Mesothelial cell of epicardium (in vitro differentiated cells): ENCODE results near the gene PHTF2. TPM values are rescaled to one million over a fixed set of nuclear protein-coding genes. Genes with fewer than 3 reads are reported as not detected.

Experiments
- DNase-seq, 2 experiments: peaks; one replicate each; pipeline ENCODE4 v3.0.0; 2021; ENCODE audit warnings: low spot score in 2 of 2; ENCODE audit not compliant: unreplicated experiment in 2 of 2
- H3K27ac Mint-ChIP-seq: 2 replicates; pipeline ENCODE4 v1.8.0; 2021; ENCODE audit warnings: mixed read lengths
- H3K27me3 Mint-ChIP-seq: 2 replicates; pipeline ENCODE4 v1.8.0; 2021; ENCODE audit warnings: low read depth, mixed read lengths
- H3K36me3 Mint-ChIP-seq: 2 replicates; pipeline ENCODE4 v1.8.0; 2021; ENCODE audit warnings: mixed read lengths
- H3K4me1 Mint-ChIP-seq: 2 replicates; pipeline ENCODE4 v1.8.0; 2021; ENCODE audit warnings: mixed read lengths
- H3K4me3 Mint-ChIP-seq: 2 replicates; pipeline ENCODE4 v1.8.0; 2021; ENCODE audit warnings: mild to moderate bottlenecking, moderate library complexity, mixed read lengths
- H3K9me3 Mint-ChIP-seq: 2 replicates; pipeline ENCODE4 v1.8.0; 2021; ENCODE audit warnings: mixed read lengths
- total RNA-seq: library from RNA; stranded (reverse); gene quantifications from 3 replicates; pipeline ENCODE4 v1.2.1, GENCODE V29; 2021
- TF ChIP-seq, protein P1 (sequence below): fragments of 200-600 bp; sonication (generic); IDR thresholded peaks from one replicate; pipeline ENCODE4 v1.5.0; 2021; ENCODE audit warnings: antibody characterized with exemption; ENCODE audit not compliant: unreplicated experiment

Gene PHTF2
- total RNA-seq, 1 donor from 2014 or later = 38.2 TPM

DNA sequence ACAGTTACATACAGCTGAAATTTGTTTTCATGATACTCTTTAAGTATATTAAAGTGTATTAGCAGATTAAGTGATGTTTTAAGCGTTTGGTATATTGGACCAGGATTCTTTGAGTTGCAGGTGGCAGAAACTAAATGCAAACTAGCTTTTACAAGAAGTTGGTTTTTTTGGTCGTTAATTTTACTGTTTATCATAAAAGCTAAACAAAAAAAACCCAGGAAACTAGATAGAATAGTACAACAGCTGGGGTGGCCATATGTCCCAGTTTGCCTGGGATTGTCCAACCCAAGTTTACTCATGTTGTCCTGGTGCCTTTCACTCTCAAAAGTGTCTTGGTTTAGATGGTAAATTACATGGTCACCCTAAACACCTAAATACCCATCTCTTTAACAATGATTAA, 108.7 kb downstream of the PHTF2 start:
- Mint-ChIP-seq H3K4me3 (no peak overlapping the region), H3K27me3 (no peaks in the 10 kb centered on the region), H3K27ac (no peak overlapping the region), H3K36me3 (peaks cover 8% of the 10 kb centered on the region), H3K4me1 (no peaks in the 10 kb centered on the region), H3K9me3 (no peaks in the 10 kb centered on the region)
- no peak for DNase-seq
- TF ChIP-seq, protein P1, sequence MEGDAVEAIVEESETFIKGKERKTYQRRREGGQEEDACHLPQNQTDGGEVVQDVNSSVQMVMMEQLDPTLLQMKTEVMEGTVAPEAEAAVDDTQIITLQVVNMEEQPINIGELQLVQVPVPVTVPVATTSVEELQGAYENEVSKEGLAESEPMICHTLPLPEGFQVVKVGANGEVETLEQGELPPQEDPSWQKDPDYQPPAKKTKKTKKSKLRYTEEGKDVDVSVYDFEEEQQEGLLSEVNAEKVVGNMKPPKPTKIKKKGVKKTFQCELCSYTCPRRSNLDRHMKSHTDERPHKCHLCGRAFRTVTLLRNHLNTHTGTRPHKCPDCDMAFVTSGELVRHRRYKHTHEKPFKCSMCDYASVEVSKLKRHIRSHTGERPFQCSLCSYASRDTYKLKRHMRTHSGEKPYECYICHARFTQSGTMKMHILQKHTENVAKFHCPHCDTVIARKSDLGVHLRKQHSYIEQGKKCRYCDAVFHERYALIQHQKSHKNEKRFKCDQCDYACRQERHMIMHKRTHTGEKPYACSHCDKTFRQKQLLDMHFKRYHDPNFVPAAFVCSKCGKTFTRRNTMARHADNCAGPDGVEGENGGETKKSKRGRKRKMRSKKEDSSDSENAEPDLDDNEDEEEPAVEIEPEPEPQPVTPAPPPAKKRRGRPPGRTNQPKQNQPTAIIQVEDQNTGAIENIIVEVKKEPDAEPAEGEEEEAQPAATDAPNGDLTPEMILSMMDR = no peak

DNA sequence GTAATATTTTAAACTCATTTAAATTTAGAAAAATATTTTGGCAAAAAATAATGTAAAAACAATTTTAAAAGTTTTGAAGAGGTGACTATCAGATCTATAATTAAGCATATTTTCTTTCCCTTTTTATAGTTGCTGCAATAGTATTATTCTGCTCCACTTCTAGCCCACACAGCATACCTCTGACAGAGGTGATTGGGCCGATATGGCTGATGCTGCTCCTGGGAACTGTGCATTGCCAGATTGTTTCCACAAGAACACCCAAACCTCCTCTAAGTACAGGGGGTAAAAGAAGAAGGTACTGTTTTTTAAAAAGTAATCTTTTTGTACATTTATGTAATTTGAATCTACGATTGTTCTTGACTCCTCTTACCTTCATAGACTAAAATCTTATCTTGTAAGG, 110.1 kb downstream of the PHTF2 start:
- peaks cover 8% of the 10 kb centered on the region for H3K36me3 Mint-ChIP-seq
- TF ChIP-seq, protein P1 = no peak
- no peak for DNase-seq
- H3K27me3 Mint-ChIP-seq = no peaks in the 10 kb centered on the region
- H3K27ac Mint-ChIP-seq = no peak overlapping the region
- no peaks in the 10 kb centered on the region for H3K4me1 Mint-ChIP-seq
- no peaks in the 10 kb centered on the region for H3K9me3 Mint-ChIP-seq
- H3K4me3 Mint-ChIP-seq = no peak overlapping the region

DNA sequence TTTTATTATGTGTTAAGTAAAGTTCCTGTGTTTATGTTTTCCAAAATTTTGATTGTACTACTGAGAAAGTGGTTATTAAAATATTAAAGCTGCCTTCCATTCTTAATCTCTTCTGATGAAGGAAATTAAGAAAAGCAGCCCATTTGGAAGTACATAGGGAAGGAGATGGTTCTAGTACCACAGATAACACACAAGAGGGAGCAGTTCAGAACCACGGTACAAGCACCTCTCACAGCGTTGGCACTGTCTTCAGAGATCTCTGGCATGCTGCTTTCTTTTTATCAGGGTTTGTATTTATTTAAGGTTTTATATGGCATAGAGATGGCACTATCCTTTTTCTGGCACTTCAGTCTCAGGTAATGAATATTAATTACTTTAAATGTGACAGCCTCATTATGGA, 111.6 kb downstream of the PHTF2 start:
- TF ChIP-seq, protein P1 = no peak
- H3K9me3 Mint-ChIP-seq = no peaks in the 10 kb centered on the region
- no peaks in the 10 kb centered on the region for H3K27me3 Mint-ChIP-seq
- DNase-seq = no peak
- H3K36me3 Mint-ChIP-seq = peaks cover 8% of the 10 kb centered on the region
- H3K4me3 Mint-ChIP-seq = no peak overlapping the region
- no peak overlapping the region for H3K27ac Mint-ChIP-seq
- no peaks in the 10 kb centered on the region for H3K4me1 Mint-ChIP-seq

DNA sequence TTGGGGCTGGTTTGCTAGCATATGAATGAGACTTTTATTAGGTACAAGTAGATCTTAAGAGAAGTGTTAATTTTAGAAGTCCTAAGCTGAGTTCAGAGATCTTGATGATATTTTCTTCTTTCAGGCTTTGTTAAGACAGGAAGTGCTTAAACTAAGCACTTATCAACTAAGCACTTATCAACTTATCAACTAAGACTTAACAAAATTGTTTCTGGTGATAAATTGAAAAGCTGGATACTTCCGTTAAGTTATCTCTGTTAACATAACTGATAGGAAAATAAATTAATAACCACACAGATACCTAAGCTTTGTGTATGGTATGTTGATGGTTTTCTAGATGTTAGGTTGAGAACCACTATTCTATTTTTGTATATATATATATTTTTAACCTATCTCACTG, 113.7 kb downstream of the PHTF2 start:
- DNase-seq = no peak
- H3K27me3 Mint-ChIP-seq = no peaks in the 10 kb centered on the region
- no peaks in the 10 kb centered on the region for H3K4me1 Mint-ChIP-seq
- no peak overlapping the region for H3K27ac Mint-ChIP-seq
- TF ChIP-seq, protein P1 = no peak
- H3K4me3 Mint-ChIP-seq = no peak overlapping the region
- peaks cover 5% of the 10 kb centered on the region for H3K36me3 Mint-ChIP-seq
- no peaks in the 10 kb centered on the region for H3K9me3 Mint-ChIP-seq

DNA sequence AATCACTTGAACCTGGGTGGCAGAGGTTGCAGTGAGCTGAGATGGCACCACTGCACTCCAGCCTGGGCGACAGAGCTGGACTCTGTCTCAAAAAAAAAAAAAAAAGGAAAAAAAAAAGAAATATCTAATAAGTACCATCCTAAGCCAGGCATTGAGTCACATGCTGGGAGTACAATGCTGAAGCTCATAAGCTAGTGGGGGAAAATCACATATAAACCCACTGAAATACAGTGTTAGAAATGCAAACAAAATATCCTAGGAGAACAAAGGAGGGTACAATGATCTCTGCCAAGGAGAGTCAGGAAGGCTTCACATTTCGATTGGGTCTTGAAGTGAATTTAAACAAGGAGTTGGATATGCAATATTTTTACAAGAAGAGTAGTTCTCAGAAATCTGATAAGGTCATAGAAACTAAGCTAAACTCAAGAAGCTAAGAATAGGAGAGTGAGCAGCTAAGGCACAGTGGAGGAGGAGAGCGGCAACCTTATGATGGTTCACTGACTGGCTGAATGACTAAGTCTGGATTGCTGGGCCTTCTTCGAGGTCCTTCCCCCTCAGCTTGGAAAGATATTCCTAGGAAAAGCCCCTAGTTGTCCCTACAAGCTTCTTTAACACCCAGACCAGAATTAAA, 115.5 kb downstream of the PHTF2 start:
- no peak for DNase-seq

More for the DNA sequence above, 115.5 kb downstream of the PHTF2 start:
- peaks cover 5% of the 10 kb centered on the region for H3K36me3 Mint-ChIP-seq
- H3K4me1 Mint-ChIP-seq = no peaks in the 10 kb centered on the region
- TF ChIP-seq, protein P1 = no peak
- H3K27ac Mint-ChIP-seq = no peak overlapping the region
- no peak overlapping the region for H3K4me3 Mint-ChIP-seq
- H3K27me3 Mint-ChIP-seq = no peaks in the 10 kb centered on the region
- H3K9me3 Mint-ChIP-seq = no peaks in the 10 kb centered on the region
